Loucy (cell line): ENCODE data around the gene SCNN1A.

Experiments used
- CTCF ChIP-seq: fragments of 200-600 bp; sonication (generic); conservative IDR thresholded peaks from 2 replicates; pipeline ENCODE4 v1.5.1; 2014; ENCODE audit warnings: mild to moderate bottlenecking, antibody characterized with exemption, low read length
- EZH2phosphoT487 ChIP-seq: fragments of 200-600 bp; IDR thresholded peaks from 2 replicates; pipeline ENCODE4 v1.6.1; 2018; ENCODE audit warnings: antibody characterized with exemption, mild to moderate bottlenecking, moderate library complexity, borderline replicate concordance

- TF ChIP-seq CTCF = peak; percentile 55
- TF ChIP-seq EZH2phosphoT487 = no peak
Observed at GRCh38 chr12:6326316-6327228, 48.8 kb downstream of the SCNN1A start.
